Endodermal cell (in vitro differentiated cells): ENCODE results near the gene TLX2. TPM values are rescaled to one million over a fixed set of nuclear protein-coding genes. Genes with fewer than 3 reads are reported as not detected.
A peak's percentile ranks its signal among the peaks of the same experiment; 100 is the strongest.

Experiments
- DNase-seq: peaks from one replicate; pipeline ENCODE4 v3.0.0-alpha.2; 2017
- H3K27ac ChIP-seq: 2 replicates; pipeline ENCODE4 v1.5.1; 2013; ENCODE audit warnings: mild to moderate bottlenecking, low read depth, low read length, moderate library complexity
- H3K27me3 ChIP-seq: 2 replicates; pipeline ENCODE4 v1.6.1; 2013; ENCODE audit warnings: mild to moderate bottlenecking, low read length, moderate library complexity; ENCODE audit not compliant: insufficient read depth, control insufficient read depth, poor library complexity, severe bottlenecking
- H3K36me3 ChIP-seq: 2 replicates; pipeline ENCODE4 v1.7.0; 2013; ENCODE audit warnings: mild to moderate bottlenecking, low read length, moderate library complexity; ENCODE audit not compliant: control insufficient read depth, insufficient read depth
- H3K4me1 ChIP-seq: one replicate; pipeline ENCODE4 v1.7.0; 2013; ENCODE audit warnings: low read length; ENCODE audit not compliant: control insufficient read depth, insufficient read depth
- H3K4me3 ChIP-seq: 2 replicates; pipeline ENCODE4 v1.5.1; 2013; ENCODE audit warnings: mild to moderate bottlenecking, low read length, moderate library complexity
- H3K9ac ChIP-seq: 2 replicates; pipeline ENCODE4 v1.6.1; 2013; ENCODE audit warnings: mild to moderate bottlenecking, low read length, moderate library complexity; ENCODE audit not compliant: poor library complexity, severe bottlenecking; ENCODE audit errors: extremely low read depth
- H3K9me3 ChIP-seq: 2 replicates; pipeline ENCODE4 v1.6.1; 2013; ENCODE audit warnings: mild to moderate bottlenecking, low read length, moderate library complexity; ENCODE audit not compliant: control insufficient read depth
- H3K27ac Mint-ChIP-seq: 2 replicates; pipeline ENCODE4 v1.8.0; 2020; ENCODE audit warnings: mixed read lengths
- H3K27me3 Mint-ChIP-seq: 2 replicates; pipeline ENCODE4 v1.8.0; 2021; ENCODE audit warnings: mild to moderate bottlenecking, mixed read lengths; ENCODE audit not compliant: insufficient read depth
- H3K36me3 Mint-ChIP-seq: 2 replicates; pipeline ENCODE4 v1.8.0; 2020; ENCODE audit warnings: low read depth, mixed read lengths
- H3K4me1 Mint-ChIP-seq: 2 replicates; pipeline ENCODE4 v1.8.0; 2020; ENCODE audit warnings: mixed read lengths
- H3K4me3 Mint-ChIP-seq: 2 replicates; pipeline ENCODE4 v1.8.0; 2020; ENCODE audit warnings: mild to moderate bottlenecking, moderate library complexity, mixed read lengths
- H3K9me3 Mint-ChIP-seq: 2 replicates; pipeline ENCODE4 v1.8.0; 2020; ENCODE audit warnings: mild to moderate bottlenecking, mixed read lengths
- CTCF ChIP-seq: fragments of 200-600 bp; sonication (generic); conservative IDR thresholded peaks from 2 replicates; pipeline ENCODE4 v1.5.0; 2021; ENCODE audit warnings: antibody characterized with exemption, mild to moderate bottlenecking
- WGBS, 2 experiments: methylation state at CpG; one replicate each; pipeline versions ENCODE4 v1.1.5 to v1.1.7; 2013; ENCODE audit warnings: missing lambda C conversion rate in 2 of 2, mixed read lengths in 1 of 2; ENCODE audit not compliant: insufficient coverage in 1 of 2, insufficient read length in 1 of 2; 5-methylcytosine and 5-hydroxymethylcytosine counted together
- total RNA-seq, 2 donors: library from RNA; stranded (reverse); fragmentation: NEBNext Ultra II Directional in 1 of 2; extraction: Animal tissue kit (Norgen Biotek cat#: 25700) in 1 of 2; gene quantifications; 2 replicates in 1 of 2; 3 replicates in 1 of 2; pipeline ENCODE4 v1.2.1, GENCODE V29; 2021

Gene TLX2
- total RNA-seq, 2 donors from 2014 or later: 0.22 to 0.27 TPM

- Histone ChIP-seq H3K27ac (no peak overlapping the region), H3K9me3 (peaks cover 9% of the 10 kb centered on the region), H3K36me3 (no peaks in the 10 kb centered on the region), H3K4me3 (no peak overlapping the region), H3K4me1 (peaks cover 3% of the 10 kb centered on the region), H3K27me3 (peaks cover 100% of the 10 kb centered on the region), H3K9ac (no peak overlapping the region)
- Mint-ChIP-seq H3K27me3 (peaks cover 96% of the 10 kb centered on the region), H3K27ac (no peak overlapping the region), H3K4me1 (peaks cover 9% of the 10 kb centered on the region), H3K4me3 (peak overlapping the region; percentile 44), H3K9me3 (peaks cover 9% of the 10 kb centered on the region), H3K36me3 (peaks cover 2% of the 10 kb centered on the region)
- no peak for TF ChIP-seq CTCF
- DNase-seq: peak; percentile 95
- WGBS, 2 experiments: 4 to 11% methylated on average over 32 to 72 of the region's 72 CpGs
These were observed 1.9 kb downstream of the TLX2 start for GRCh38 chr2:74515981-74516633.

- Mint-ChIP-seq H3K27me3 (peaks cover 96% of the 10 kb centered on the region), H3K4me3 (no peak overlapping the region), H3K9me3 (peaks cover 9% of the 10 kb centered on the region), H3K36me3 (peaks cover 2% of the 10 kb centered on the region), H3K27ac (no peak overlapping the region), H3K4me1 (peaks cover 9% of the 10 kb centered on the region)
- Histone ChIP-seq H3K27ac (no peak overlapping the region), H3K9me3 (peaks cover 9% of the 10 kb centered on the region), H3K4me3 (no peak overlapping the region), H3K9ac (no peak overlapping the region), H3K4me1 (peaks cover 3% of the 10 kb centered on the region), H3K27me3 (peaks cover 100% of the 10 kb centered on the region), H3K36me3 (no peaks in the 10 kb centered on the region)
- no peak for TF ChIP-seq CTCF
- no peak for DNase-seq
- WGBS, 2 experiments: 89% methylated on average over 13 of the region's 13 CpGs
These were observed 2.4 kb downstream of the TLX2 start for GRCh38 chr2:74516650-74517049.

GRCh38 chr2:74522516-74522915 is 8.3 kb downstream of the TLX2 start:
- Histone ChIP-seq H3K36me3 (peaks cover 18% of the 10 kb centered on the region), H3K27ac (no peak overlapping the region), H3K4me3 (no peak overlapping the region), H3K27me3 (peaks cover 67% of the 10 kb centered on the region), H3K9ac (no peak overlapping the region), H3K4me1 (no peaks in the 10 kb centered on the region), H3K9me3 (no peaks in the 10 kb centered on the region)
- H3K9me3 Mint-ChIP-seq: no peaks in the 10 kb centered on the region
- H3K4me1 Mint-ChIP-seq: no peaks in the 10 kb centered on the region
- H3K4me3 Mint-ChIP-seq: no peak overlapping the region
- no peak for DNase-seq
- peaks cover 15% of the 10 kb centered on the region for H3K36me3 Mint-ChIP-seq
- TF ChIP-seq CTCF: no peak
- WGBS, 2 experiments: 88 to 90% methylated on average over 3 of the region's 3 CpGs
- peaks cover 66% of the 10 kb centered on the region for H3K27me3 Mint-ChIP-seq
- no peak overlapping the region for H3K27ac Mint-ChIP-seq
